GM19324 (cell line): ENCODE results near the gene FRAS1.
"Not testable (repeated sequence)": the region's sequence is repeated elsewhere in the genome, so short reads cannot be mapped to it uniquely, and the experiment has no call there.

ENCODE experiments used
- ATAC-seq: cut with Tn5 transposase; IDR thresholded peaks from one replicate; pipeline ENCODE4 v1.9.1; 2021; ENCODE audit warnings: mild to moderate bottlenecking, moderate library complexity; ENCODE audit not compliant: unreplicated experiment, low FRiP score

FRAS1 gene

GRCh38 chr4:78417603-78418002 is 360.5 kb downstream of the FRAS1 start:
- no peak for ATAC-seq

- ATAC-seq, result no peak
Observed at GRCh38 chr4:78418406-78418805, 361.3 kb downstream of the FRAS1 start.

- no peak for ATAC-seq
Observed at GRCh38 chr4:78423790-78424189, 366.7 kb downstream of the FRAS1 start.

GRCh38 chr4:78424461-78424860 is 367.3 kb downstream of the FRAS1 start:
- ATAC-seq, result no peak

GRCh38 chr4:78426972-78427371 is 369.8 kb downstream of the FRAS1 start:
- ATAC-seq, result no peak

- ATAC-seq, result no peak
Observed at GRCh38 chr4:78428996-78429395, 371.9 kb downstream of the FRAS1 start.

GRCh38 chr4:78432896-78433295 is 375.8 kb downstream of the FRAS1 start:
- no peak for ATAC-seq

- no peak for ATAC-seq
Observed at GRCh38 chr4:78437608-78438088, 380.5 kb downstream of the FRAS1 start.

GRCh38 chr4:78439328-78439727 is 382.2 kb downstream of the FRAS1 start:
- no peak for ATAC-seq

GRCh38 chr4:78441756-78442155 is 384.6 kb downstream of the FRAS1 start:
- no peak for ATAC-seq

- ATAC-seq, result no peak
Observed at GRCh38 chr4:78446619-78447018, 389.5 kb downstream of the FRAS1 start.

- no peak for ATAC-seq
Observed at GRCh38 chr4:78451407-78451806, 394.3 kb downstream of the FRAS1 start.

GRCh38 chr4:78454016-78454415 is 396.9 kb downstream of the FRAS1 start:
- no peak for ATAC-seq

- ATAC-seq, result no peak
Observed at GRCh38 chr4:78457751-78458150, 400.6 kb downstream of the FRAS1 start.

GRCh38 chr4:78459327-78459726 is 402.2 kb downstream of the FRAS1 start:
- ATAC-seq, result no peak

- ATAC-seq, result no peak
Observed at GRCh38 chr4:78460368-78460767, 403.2 kb downstream of the FRAS1 start.

GRCh38 chr4:78464265-78464664 is 407.1 kb downstream of the FRAS1 start:
- no peak for ATAC-seq

GRCh38 chr4:78467223-78467622 is 410.1 kb downstream of the FRAS1 start:
- not testable (repeated sequence) for ATAC-seq

- no peak for ATAC-seq
Observed at GRCh38 chr4:78468272-78468671, 411.1 kb downstream of the FRAS1 start.

- no peak for ATAC-seq
Observed at GRCh38 chr4:78476108-78476704, 419.1 kb downstream of the FRAS1 start.

GRCh38 chr4:78477276-78477675 is 420.2 kb downstream of the FRAS1 start:
- no peak for ATAC-seq

GRCh38 chr4:78478523-78478922 is 421.4 kb downstream of the FRAS1 start:
- ATAC-seq, result no peak

- ATAC-seq, result no peak
Observed at GRCh38 chr4:78480286-78480685, 423.2 kb downstream of the FRAS1 start.
